GM10248 (cell line): ENCODE results near the gene TCAP.

Source experiments
- CTCF ChIA-PET: fragments of 300-600 bp; sonication (Branson Sonifier 250); formaldehyde crosslinking; extraction: SDS; loops from one replicate; lab custom pipeline; 2021; ENCODE audit warnings: antibody characterized with exemption; lab: Yijun Ruan, JAX
- POLR2A ChIA-PET: fragments of 350-650 bp; sonication (Branson Sonifier 250); formaldehyde crosslinking; extraction: SDS; loops from one replicate; lab custom pipeline; 2020; ENCODE audit warnings: antibody characterized with exemption; lab: Yijun Ruan, JAX
- DNase-seq: peaks from one replicate; pipeline ENCODE4 v3.0.0; 2012; ENCODE audit errors: extremely low spot score
- TF ChIP-seq, protein P1 (sequence below): IDR thresholded peaks from 2 replicates; pipeline ENCODE4 v1.5.1; 2012; ENCODE audit warnings: mild to moderate bottlenecking, low read depth; ENCODE audit errors: extremely low read depth, missing control alignments, control extremely low read depth

TCAP gene

DNA sequence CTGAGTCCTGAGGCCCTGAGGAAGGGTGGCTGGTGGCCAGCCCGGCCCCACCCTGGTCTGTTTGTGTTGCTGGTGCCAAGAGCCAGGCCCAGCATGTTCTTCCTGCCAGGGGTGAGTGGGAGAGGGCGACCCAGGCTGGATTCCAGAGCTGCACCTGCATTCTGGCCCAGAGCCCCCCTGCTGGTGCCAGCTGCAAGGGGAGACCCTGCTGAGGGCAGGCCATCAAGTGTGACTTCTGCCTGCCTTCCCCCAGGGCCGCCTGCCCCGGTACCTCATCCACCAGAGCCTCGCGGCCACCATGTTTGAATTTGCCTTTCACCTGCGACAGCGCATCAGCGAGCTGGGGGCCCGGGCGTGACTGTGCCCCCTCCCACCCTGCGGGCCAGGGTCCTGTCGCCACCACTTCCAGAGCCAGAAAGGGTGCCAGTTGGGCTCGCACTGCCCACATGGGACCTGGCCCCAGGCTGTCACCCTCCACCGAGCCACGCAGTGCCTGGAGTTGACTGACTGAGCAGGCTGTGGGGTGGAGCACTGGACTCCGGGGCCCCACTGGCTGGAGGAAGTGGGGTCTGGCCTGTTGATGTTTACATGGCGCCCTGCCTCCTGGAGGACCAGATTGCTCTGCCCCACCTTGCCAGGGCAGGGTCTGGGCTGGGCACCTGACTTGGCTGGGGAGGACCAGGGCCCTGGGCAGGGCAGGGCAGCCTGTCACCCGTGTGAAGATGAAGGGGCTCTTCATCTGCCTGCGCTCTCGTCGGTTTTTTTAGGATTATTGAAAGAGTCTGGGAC, 2.4 kb upstream of the TCAP start:
- TF ChIP-seq, protein P1, sequence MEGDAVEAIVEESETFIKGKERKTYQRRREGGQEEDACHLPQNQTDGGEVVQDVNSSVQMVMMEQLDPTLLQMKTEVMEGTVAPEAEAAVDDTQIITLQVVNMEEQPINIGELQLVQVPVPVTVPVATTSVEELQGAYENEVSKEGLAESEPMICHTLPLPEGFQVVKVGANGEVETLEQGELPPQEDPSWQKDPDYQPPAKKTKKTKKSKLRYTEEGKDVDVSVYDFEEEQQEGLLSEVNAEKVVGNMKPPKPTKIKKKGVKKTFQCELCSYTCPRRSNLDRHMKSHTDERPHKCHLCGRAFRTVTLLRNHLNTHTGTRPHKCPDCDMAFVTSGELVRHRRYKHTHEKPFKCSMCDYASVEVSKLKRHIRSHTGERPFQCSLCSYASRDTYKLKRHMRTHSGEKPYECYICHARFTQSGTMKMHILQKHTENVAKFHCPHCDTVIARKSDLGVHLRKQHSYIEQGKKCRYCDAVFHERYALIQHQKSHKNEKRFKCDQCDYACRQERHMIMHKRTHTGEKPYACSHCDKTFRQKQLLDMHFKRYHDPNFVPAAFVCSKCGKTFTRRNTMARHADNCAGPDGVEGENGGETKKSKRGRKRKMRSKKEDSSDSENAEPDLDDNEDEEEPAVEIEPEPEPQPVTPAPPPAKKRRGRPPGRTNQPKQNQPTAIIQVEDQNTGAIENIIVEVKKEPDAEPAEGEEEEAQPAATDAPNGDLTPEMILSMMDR = no peak
- no peak for DNase-seq
- CTCF ChIA-PET = interaction anchor here (1.0 to 21.1 kb wide), 5 partner anchors 8 to 42 kb away, joined by 3 to 180 read pairs (median 3); no protein-coding TSS in a partner anchor
- POLR2A ChIA-PET = no interaction called here

DNA sequence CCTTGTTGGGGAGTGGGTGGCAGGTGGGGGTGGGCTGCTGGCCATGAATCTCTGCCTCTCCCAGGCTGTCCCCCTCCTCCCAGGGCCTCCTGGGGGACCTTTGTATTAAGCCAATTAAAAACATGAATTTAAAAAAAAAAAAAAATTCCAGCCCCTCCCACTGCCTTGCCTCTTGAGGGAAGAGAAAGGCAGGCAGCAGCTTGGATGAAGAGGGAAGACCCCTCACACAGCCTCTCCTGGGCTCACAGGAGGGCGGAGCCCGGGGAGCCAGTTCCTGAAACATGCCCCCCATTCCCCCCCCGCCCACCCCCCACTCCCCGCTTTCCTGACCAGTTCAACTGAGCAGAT, 1.8 kb upstream of the TCAP start:
- ChIA-PET POLR2A (no interaction called here), CTCF (interaction anchor here (1.2 to 21.1 kb wide), 3 partner anchors 11 to 42 kb away, joined by 3 to 180 read pairs (median 134); no protein-coding TSS in a partner anchor)
- TF ChIP-seq, protein P1 = no peak
- DNase-seq = no peak

DNA sequence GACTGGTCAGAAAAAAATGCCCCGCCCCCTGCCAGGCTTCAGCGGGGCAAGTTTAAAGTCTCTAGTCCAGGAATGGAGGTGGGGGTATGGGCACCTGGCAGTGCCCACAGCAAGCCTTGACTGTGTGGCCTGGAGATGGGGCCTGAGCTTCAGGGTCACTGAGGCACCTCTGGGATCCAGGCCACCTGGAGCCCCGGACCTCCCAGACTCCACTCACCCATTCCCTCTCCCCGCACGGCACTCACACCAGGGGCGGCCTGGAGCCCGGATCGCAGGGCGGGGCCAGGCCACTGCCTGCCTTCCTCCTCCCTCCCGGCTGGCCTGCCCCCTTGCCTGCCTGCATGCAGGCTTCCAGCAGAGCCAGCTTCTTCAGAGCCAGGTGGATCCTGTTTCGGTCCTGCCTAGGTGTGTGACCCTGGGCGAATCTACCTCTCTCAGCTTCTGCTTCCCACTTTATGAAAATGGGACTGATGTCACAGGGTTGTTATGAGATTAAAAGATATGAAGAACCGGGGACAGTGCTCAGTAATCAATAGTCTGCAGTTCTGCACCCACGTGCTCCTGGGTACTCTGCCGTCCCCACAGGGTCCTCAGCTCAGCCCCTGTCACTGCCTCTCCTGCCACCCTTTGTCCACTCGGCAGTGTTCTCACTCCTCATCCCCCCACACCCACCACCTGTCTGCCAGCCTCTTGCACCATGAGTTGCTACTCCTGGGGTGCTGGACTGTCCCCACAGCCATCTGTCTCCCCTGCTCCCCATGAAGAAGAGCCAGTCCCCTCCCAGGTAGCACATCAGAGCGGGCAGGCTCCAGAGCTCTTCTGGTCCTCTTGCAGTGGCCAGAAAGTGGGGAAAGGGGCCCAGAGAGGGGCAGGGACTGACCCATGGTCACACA, 1.2 kb upstream of the TCAP start:
- ChIA-PET POLR2A (no interaction called here), CTCF (interaction anchor here (1.2 to 21.1 kb wide), 4 partner anchors 12 to 43 kb away, joined by 3 to 180 read pairs (median 73); no protein-coding TSS in a partner anchor)
- DNase-seq = no peak
- TF ChIP-seq, protein P1 = no peak

DNA sequence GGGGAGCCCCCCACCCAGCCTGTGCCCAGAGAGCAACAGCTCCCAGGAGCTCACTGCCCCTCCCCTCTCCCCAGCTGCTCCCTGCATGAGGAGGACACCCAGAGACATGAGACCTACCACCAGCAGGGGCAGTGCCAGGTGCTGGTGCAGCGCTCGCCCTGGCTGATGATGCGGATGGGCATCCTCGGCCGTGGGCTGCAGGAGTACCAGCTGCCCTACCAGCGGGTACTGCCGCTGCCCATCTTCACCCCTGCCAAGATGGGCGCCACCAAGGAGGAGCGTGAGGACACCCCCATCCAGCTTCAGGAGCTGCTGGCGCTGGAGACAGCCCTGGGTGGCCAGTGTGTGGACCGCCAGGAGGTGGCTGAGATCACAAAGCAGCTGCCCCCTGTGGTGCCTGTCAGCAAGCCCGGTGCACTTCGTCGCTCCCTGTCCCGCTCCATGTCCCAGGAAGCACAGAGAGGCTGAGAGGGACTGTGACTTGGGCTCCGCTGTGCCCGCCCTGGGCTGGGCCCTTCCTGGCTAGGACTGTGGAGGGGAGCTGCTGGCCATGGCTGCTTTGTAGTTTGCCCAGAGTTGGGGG, 584 bp downstream of the TCAP start:
- TF ChIP-seq, protein P1 = no peak
- no peak for DNase-seq
- CTCF ChIA-PET = interaction anchor here (1.1 to 21.1 kb wide), 6 partner anchors 12 to 45 kb away, joined by 3 to 180 read pairs (median 12); no protein-coding TSS in a partner anchor
- POLR2A ChIA-PET = no interaction called here

DNA sequence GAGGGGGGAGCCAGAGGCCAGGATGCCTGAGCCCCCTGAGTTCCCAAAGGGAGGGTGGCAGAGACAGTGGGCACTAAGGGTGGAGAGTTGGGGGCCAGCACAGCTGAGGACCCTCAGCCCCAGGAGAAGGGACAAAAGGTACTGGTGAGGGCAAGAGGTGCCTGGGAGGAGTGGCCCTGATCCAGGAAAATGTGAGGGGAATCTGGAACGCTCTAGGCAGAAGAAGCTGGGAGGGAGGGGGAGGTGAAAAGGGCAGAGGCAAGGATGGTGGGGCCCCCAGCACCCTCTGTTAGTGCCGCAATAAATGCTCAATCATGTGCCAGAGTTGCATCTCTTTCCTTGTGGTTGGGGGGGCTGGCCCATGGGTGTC, 1.1 kb downstream of the TCAP start:
- no peak for DNase-seq
- POLR2A ChIA-PET = no interaction called here
- CTCF ChIA-PET = interaction anchor here (1.1 to 21.1 kb wide), 7 partner anchors 9 to 45 kb away, joined by 3 to 180 read pairs (median 11); no protein-coding TSS in a partner anchor
- TF ChIP-seq, protein P1 = no peak

DNA sequence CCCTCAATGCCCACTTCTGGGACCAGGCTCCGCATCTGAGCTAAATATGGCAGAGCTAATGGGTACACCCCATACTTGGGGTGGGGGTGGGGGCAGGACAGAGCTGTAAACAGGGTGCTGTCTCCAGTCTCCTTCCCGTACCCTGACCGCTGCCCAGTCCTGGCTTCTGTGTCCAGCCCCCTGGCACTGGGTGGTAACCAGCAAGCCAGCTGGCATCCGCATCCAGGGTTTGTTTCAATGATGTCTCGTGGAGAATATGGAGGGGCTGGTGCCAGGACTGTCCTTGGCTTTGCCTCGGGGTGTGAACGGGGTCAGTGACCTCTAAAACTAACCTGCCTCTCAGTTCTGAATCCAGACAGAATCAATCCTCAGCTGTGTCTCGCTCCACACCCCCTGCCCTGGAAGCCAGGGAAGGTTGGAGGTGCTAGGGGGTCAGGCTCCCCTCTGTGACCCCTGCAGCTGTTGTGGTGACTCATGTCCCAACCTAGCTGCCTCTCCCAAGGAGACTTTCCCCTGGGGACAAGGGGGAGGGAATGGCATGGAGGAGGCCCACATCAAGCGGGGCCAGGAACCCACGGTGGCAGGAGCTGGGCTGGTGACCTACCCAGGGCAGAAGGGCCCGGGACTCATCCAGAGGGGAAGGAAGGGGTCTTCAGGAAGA, 1.6 kb downstream of the TCAP start:
- ChIA-PET CTCF (interaction anchor here (0.7 to 21.1 kb wide), 8 partner anchors 9 to 46 kb away, joined by 3 to 180 read pairs (median 8); no protein-coding TSS in a partner anchor), POLR2A (interaction anchor here (0.6 kb wide), 2 partner anchors 29 to 844 kb away, joined by 4 to 5 read pairs; no protein-coding TSS in a partner anchor)
- TF ChIP-seq, protein P1 = no peak
- DNase-seq = no peak
